Transverse colon (tissue), 4 donors: Measurements from ENCODE around the gene PKP1. TPM values are rescaled to one million over a fixed set of nuclear protein-coding genes. Genes with fewer than 3 reads are reported as not detected.

ENCODE experiments used
- DNase-seq: peaks from one replicate; pipeline ENCODE4 v3.0.0-alpha.2; 2019
- H3K27ac ChIP-seq, 4 donors: fragments of 200-600 bp; sonication (generic); 2 replicates each; pipeline ENCODE4 v1.5.1; 2016 to 2018; ENCODE audit warnings: inconsistent platforms in 4 of 4
- H3K27me3 ChIP-seq: fragments of 200-600 bp; sonication (generic); 2 replicates; pipeline ENCODE4 v1.5.1; 2017; ENCODE audit warnings: inconsistent platforms
- H3K36me3 ChIP-seq, 4 donors: fragments of 200-600 bp; sonication (generic); 2 replicates each; pipeline ENCODE4 v1.5.1; 2017 to 2019; ENCODE audit warnings: inconsistent platforms in 4 of 4
- H3K4me1 ChIP-seq, 4 donors: fragments of 200-600 bp; sonication (generic); 2 replicates each; pipeline ENCODE4 v1.5.1; 2017 to 2020; ENCODE audit warnings: inconsistent platforms in 4 of 4
- H3K4me3 ChIP-seq, 4 donors: fragments of 200-600 bp; sonication (generic); 1 replicate in 1 of 4; 2 replicates in 3 of 4; pipeline versions ENCODE4 v1.5.1 to v1.6.1; 2017 to 2019; ENCODE audit warnings: inconsistent platforms in 4 of 4
- H3K9me3 ChIP-seq, 2 donors: fragments of 200-600 bp; sonication (generic); 2 replicates each; pipeline ENCODE4 v1.5.1; 2017 to 2019; ENCODE audit warnings: inconsistent platforms in 2 of 2
- EP300 ChIP-seq: sonication (generic); formaldehyde crosslinking; IDR thresholded peaks from one replicate; pipeline ENCODE4 v1.6.1; 2017; ENCODE audit warnings: antibody characterized with exemption, low read depth
- POLR2A ChIP-seq: fragments of 450-650 bp; IDR thresholded peaks from one replicate; pipeline ENCODE4 v1.6.1; 2016; ENCODE audit warnings: antibody characterized with exemption, mild to moderate bottlenecking, moderate library complexity
- POLR2AphosphoS5 ChIP-seq, 3 donors: sonication (generic); formaldehyde crosslinking; IDR thresholded peaks; one replicate each; pipeline ENCODE4 v1.6.1; 2016; ENCODE audit warnings: antibody characterized with exemption in 3 of 3
- WGBS, 2 donors: methylation state at CpG; one replicate each; pipeline ENCODE4 v1.1.5; 2018; ENCODE audit warnings: low coverage in 1 of 2; 5-methylcytosine and 5-hydroxymethylcytosine counted together
- in situ Hi-C, 4 donors: fragments of 200-750 bp; cut with MboI; loops; one replicate each; pipeline versions ENCODE4 v1.15.0 to v1.15.1; 2017; ENCODE audit warnings: low sequenced_read_pairs in 3 of 4, low pct_ligation_motif_present in 1 of 4, low pct_unique_long_range_greater_than_20kb in 1 of 4
- intact Hi-C: fragments of 100-400 bp; cut with DNase I; formaldehyde crosslinking; loops from one replicate; pipeline ENCODE4 v1.15.1; 2023; ENCODE audit warnings: low total_unique reads
- total RNA-seq, 4 donors: library from RNA; depleted of rRNA; stranded (reverse); fragments of >200 nt; gene quantifications; one replicate each; pipeline ENCODE4 v1.1.0, GENCODE V29; 2016
- TF ChIP-seq, protein P1 (sequence below), 5 experiments: fragments of 200-600 bp in 3 of 5; fragments of 450-650 bp in 2 of 5; sonication (generic) in 3 of 5; IDR thresholded peaks; 1 replicate in 2 of 5; 2 replicates in 3 of 5; pipeline ENCODE4 v1.5.1; 2016 to 2017; ENCODE audit warnings: antibody characterized with exemption in 5 of 5, inconsistent platforms in 3 of 5, mild to moderate bottlenecking in 2 of 5, moderate library complexity in 1 of 5

Gene PKP1
- total RNA-seq, 4 donors from 2014 or later, result 0.14 to 0.32 TPM; not detected in 2

DNA sequence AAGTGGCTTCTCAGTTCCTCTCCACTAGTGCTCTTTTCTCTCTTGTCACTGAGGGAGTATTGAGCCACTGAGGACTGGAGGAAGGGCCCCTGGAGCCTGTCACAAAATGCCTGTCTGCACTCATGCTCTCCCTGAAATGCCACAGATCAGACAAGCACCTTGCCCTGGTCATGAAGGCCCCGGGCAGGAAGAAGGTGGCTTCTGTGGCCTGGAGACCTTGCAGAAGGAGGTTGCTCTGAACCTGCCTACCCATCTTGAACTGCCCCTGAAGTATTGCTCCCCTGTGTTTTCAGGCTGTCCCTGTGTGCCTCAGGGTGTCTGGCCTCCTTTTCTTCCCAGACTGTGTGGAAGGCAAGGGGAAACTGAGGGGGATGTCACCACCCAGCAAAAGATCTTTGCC lies 3.1 kb downstream of the PKP1 start:
- WGBS, 2 donors, result 90% methylated on average over 1 of the region's 1 CpG; no CpG with 5 or more reads in 1 of the 2 donors
- H3K36me3 ChIP-seq, result no peaks in the 10 kb centered on the region
- intact Hi-C loops (no loop called here), in situ Hi-C loops (no loop called here)
- H3K9me3 ChIP-seq, result no peaks in the 10 kb centered on the region
- H3K27me3 ChIP-seq, result peaks cover 45% of the 10 kb centered on the region
- no peak overlapping the region for H3K27ac ChIP-seq
- no peak for DNase-seq
- no peak overlapping the region for H3K4me3 ChIP-seq
- no peak for TF ChIP-seq EP300
- TF ChIP-seq POLR2A, result no peak
- no peak for TF ChIP-seq POLR2AphosphoS5 (IDR thresholded peaks at IDR 0.05)
- TF ChIP-seq, protein P1, sequence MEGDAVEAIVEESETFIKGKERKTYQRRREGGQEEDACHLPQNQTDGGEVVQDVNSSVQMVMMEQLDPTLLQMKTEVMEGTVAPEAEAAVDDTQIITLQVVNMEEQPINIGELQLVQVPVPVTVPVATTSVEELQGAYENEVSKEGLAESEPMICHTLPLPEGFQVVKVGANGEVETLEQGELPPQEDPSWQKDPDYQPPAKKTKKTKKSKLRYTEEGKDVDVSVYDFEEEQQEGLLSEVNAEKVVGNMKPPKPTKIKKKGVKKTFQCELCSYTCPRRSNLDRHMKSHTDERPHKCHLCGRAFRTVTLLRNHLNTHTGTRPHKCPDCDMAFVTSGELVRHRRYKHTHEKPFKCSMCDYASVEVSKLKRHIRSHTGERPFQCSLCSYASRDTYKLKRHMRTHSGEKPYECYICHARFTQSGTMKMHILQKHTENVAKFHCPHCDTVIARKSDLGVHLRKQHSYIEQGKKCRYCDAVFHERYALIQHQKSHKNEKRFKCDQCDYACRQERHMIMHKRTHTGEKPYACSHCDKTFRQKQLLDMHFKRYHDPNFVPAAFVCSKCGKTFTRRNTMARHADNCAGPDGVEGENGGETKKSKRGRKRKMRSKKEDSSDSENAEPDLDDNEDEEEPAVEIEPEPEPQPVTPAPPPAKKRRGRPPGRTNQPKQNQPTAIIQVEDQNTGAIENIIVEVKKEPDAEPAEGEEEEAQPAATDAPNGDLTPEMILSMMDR (IDR thresholded peaks at IDR 0.05), result no peak
- peaks cover 7 to 12% (median 8%) of the 10 kb centered on the region in 4 donors for H3K4me1 ChIP-seq

DNA sequence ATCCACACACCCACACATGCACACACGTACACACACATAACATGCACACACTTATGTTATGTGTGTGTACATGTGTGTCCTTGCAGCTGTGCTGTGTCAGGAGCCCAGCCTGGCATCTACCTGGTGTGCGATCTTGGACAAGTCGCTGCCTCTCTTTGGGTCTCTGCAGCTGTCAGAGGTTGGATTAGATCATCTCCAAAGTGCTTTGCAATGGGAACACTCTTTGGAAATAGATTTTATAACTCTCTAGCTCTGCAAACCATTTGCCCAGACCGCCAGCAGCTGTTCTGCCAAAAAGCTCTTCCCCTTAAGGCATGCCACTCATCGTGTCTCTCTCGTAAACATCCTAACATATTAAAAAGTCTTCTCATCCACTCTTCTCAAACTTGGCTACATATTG lies 4.7 kb downstream of the PKP1 start:
- DNase-seq, result no peak
- 90 to 93% methylated on average over 3 to 6 of the region's 6 CpGs for WGBS, 2 donors
- Histone ChIP-seq H3K36me3 (no peaks in the 10 kb centered on the region), H3K9me3 (no peaks in the 10 kb centered on the region), H3K27me3 (peaks cover 29% of the 10 kb centered on the region), H3K4me3 (no peak overlapping the region), H3K27ac (no peak overlapping the region), H3K4me1 (peaks cover 6 to 9% (median 6%) of the 10 kb centered on the region in 4 donors)
- in situ Hi-C loops, result no loop called here
- TF ChIP-seq, protein P1 (IDR thresholded peaks at IDR 0.05), result no peak
- TF ChIP-seq POLR2A, result no peak
- no peak for TF ChIP-seq EP300
- no peak for TF ChIP-seq POLR2AphosphoS5 (IDR thresholded peaks at IDR 0.05)
- intact Hi-C loops, result no loop called here

DNA sequence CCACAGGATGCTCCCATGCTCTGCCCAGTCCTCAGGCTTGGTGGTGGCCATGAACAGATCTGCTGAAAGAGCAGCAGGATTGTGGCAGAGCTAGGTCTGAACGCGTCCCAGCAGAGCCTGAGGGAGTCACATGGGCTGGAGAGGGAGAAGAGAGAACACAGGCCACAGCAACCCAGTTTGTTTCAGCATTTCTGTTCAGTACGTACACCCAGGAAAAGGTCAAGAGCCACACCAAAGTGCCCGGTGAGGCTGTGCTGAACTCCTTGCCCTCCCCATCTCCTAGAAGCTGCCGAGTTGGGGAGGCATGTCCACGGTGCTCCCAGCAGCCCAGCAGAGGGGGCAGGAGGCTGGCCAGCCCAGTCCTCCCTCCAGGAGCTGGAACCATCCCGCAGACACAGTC lies 5.5 kb downstream of the PKP1 start:
- Histone ChIP-seq H3K36me3 (no peaks in the 10 kb centered on the region), H3K27me3 (peaks cover 22% of the 10 kb centered on the region), H3K4me3 (no peak overlapping the region), H3K4me1 (peaks cover 0 to 2% (median 0%) of the 10 kb centered on the region in 4 donors), H3K27ac (no peak overlapping the region), H3K9me3 (no peaks in the 10 kb centered on the region)
- 84% methylated on average over 6 of the region's 7 CpGs; no CpG with 5 or more reads in 1 of the 2 donors for WGBS, 2 donors
- in situ Hi-C loops (no loop called here), intact Hi-C loops (no loop called here)
- DNase-seq, result no peak
- TF ChIP-seq POLR2AphosphoS5 (IDR thresholded peaks at IDR 0.05) (no peak), EP300 (no peak), POLR2A (no peak)
- TF ChIP-seq, protein P1 (IDR thresholded peaks at IDR 0.05), result no peak

DNA sequence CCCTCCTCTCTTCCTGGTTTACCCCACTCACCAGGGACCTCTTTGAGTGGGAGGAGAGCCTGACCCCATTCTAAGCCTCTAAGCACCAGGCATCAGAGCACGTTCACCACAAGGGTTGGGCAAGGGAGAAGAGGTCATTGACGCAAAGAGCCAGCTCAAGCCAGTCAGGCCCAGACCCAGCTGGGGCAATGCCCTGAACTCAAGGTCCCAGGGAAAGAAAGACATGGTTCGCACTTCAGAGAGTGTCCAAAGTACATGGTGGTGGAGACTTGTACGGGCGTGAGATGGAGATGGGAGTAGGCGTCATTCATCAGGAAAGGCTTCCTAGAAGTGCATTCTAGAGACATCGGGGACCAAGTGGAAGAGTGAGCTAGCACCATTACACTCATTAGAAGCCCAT lies 7.2 kb downstream of the PKP1 start:
- Histone ChIP-seq H3K27me3 (peaks cover 9% of the 10 kb centered on the region), H3K27ac (no peak overlapping the region), H3K4me1 (no peaks in the 10 kb centered on the region), H3K4me3 (no peak overlapping the region), H3K9me3 (no peaks in the 10 kb centered on the region), H3K36me3 (no peaks in the 10 kb centered on the region)
- 95 to 100% methylated on average over 2 to 7 of the region's 7 CpGs for WGBS, 2 donors
- in situ Hi-C loops, result no loop called here
- TF ChIP-seq POLR2AphosphoS5 (IDR thresholded peaks at IDR 0.05) (no peak), POLR2A (no peak), EP300 (no peak)
- TF ChIP-seq, protein P1 (IDR thresholded peaks at IDR 0.05), result no peak
- DNase-seq, result no peak
- intact Hi-C loops, result no loop called here
